Measurements from ENCODE around the gene RGMB.

The RGMB gene

GRCh38 chr5:98779264-98779877 is 5.9 kb downstream of the RGMB start:
- in situ Hi-C loops (cut with MboI; ENCODE audit: low sequenced_read_pairs, unreplicated experiment), result no loop called here
- no peak for TF ChIP-seq CTCF (IDR thresholded peaks at IDR 0.05; ENCODE audit: borderline replicate concordance, control extremely low read depth, extremely low read depth, insufficient read depth, missing control alignments)
- DNase-seq (ENCODE audit: low spot score), result no peak

GRCh38 chr5:98780390-98780789 is 6.9 kb downstream of the RGMB start:
- no peak for TF ChIP-seq CTCF (IDR thresholded peaks at IDR 0.05; ENCODE audit: borderline replicate concordance, control extremely low read depth, extremely low read depth, insufficient read depth, missing control alignments)
- no peak for DNase-seq (ENCODE audit: low spot score)
- in situ Hi-C loops (cut with MboI; ENCODE audit: low sequenced_read_pairs, unreplicated experiment), result no loop called here

- in situ Hi-C loops (cut with MboI; ENCODE audit: low sequenced_read_pairs, unreplicated experiment), result no loop called here
These were observed 8.1 kb downstream of the RGMB start for GRCh38 chr5:98781520-98781919.

GRCh38 chr5:98781964-98782363 is 8.5 kb downstream of the RGMB start:
- in situ Hi-C loops (cut with MboI; ENCODE audit: low sequenced_read_pairs, unreplicated experiment), result no loop called here
- TF ChIP-seq CTCF (IDR thresholded peaks at IDR 0.05; ENCODE audit: borderline replicate concordance, control extremely low read depth, extremely low read depth, insufficient read depth, missing control alignments), result no peak
- DNase-seq (ENCODE audit: low spot score), result no peak

More at GRCh38 chr5:98781520-98781919, 8.1 kb downstream of the RGMB start:
- no peak for TF ChIP-seq CTCF (IDR thresholded peaks at IDR 0.05; ENCODE audit: borderline replicate concordance, control extremely low read depth, extremely low read depth, insufficient read depth, missing control alignments)
- no peak for DNase-seq (ENCODE audit: low spot score)

- no peak for DNase-seq (ENCODE audit: low spot score)
- in situ Hi-C loops (cut with MboI; ENCODE audit: low sequenced_read_pairs, unreplicated experiment), result no loop called here
- TF ChIP-seq CTCF (IDR thresholded peaks at IDR 0.05; ENCODE audit: borderline replicate concordance, control extremely low read depth, extremely low read depth, insufficient read depth, missing control alignments), result no peak
These were observed 9.7 kb downstream of the RGMB start for GRCh38 chr5:98783051-98783649.

GRCh38 chr5:98784411-98784810 is 10.9 kb downstream of the RGMB start:
- no peak for TF ChIP-seq CTCF (IDR thresholded peaks at IDR 0.05; ENCODE audit: borderline replicate concordance, control extremely low read depth, extremely low read depth, insufficient read depth, missing control alignments)
- in situ Hi-C loops (cut with MboI; ENCODE audit: low sequenced_read_pairs, unreplicated experiment), result no loop called here
- no peak for DNase-seq (ENCODE audit: low spot score)

Data from GM13976 (cell line).